ENCODE results near the gene PLCL1.

The PLCL1 gene

DNA sequence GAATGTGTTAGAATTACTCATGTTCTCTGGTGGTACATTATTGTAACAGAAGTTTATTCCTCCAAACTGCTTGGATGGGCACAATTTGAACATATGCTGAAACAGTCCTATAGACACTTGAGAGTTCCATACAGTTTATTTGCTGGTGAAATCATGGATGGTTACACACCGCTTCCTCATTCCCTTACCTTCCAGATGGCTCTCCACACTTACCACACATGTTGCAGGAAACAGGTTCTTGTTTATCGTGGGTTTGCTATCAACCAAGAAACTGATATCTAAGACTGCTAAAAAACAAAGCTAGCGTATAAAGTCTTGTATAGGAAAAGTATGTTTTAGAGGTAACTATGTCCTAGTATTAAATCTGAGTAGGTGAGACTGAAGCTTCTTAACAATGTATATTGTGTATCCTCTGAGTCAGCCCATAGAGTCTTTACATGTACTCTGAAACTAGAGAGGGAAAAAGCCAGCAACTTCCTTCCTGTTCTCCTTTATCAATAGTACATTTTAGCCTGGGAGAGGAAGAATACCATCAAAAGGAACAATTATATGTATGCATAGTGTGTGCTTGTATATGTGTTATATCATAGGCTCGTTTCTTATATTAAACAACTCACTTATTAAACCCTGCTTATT lies 313.1 kb downstream of the PLCL1 start:
- Histone ChIP-seq H3K9me3 (ENCODE audit: low read length) (no peaks in the 10 kb centered on the region), H3K9ac (ENCODE audit: low read length) (no peak overlapping the region), H3K27me3 (ENCODE audit: insufficient read depth, low read length) (no peaks in the 10 kb centered on the region), H3F3A (ENCODE audit: insufficient read depth, low read length) (no peaks in the 10 kb centered on the region), H3K27ac (ENCODE audit: low read depth, low read length, poor library complexity, severe bottlenecking) (no peak overlapping the region), H3K79me2 (ENCODE audit: insufficient read depth, low read length) (no peaks in the 10 kb centered on the region), H3K4me3 (ENCODE audit: low read depth, low read length, poor library complexity, severe bottlenecking) (no peak overlapping the region), H3K36me3 (ENCODE audit: insufficient read depth, low read length) (no peaks in the 10 kb centered on the region), H3K9me2 (ENCODE audit: low read depth, low read length) (no peaks in the 10 kb centered on the region), H3K4me1 (ENCODE audit: insufficient read depth, low read length, severe bottlenecking) (no peaks in the 10 kb centered on the region), H3K4me2 (ENCODE audit: low read length) (no peak overlapping the region), H2AFZ (ENCODE audit: low read length) (no peak overlapping the region), H4K20me1 (ENCODE audit: insufficient read depth, low read length) (no peaks in the 10 kb centered on the region)
- TF ChIP-seq EZH2 (IDR thresholded peaks at IDR 0.05; ENCODE audit: borderline replicate concordance, low read length), result no peak
- TF ChIP-seq, protein P1, sequence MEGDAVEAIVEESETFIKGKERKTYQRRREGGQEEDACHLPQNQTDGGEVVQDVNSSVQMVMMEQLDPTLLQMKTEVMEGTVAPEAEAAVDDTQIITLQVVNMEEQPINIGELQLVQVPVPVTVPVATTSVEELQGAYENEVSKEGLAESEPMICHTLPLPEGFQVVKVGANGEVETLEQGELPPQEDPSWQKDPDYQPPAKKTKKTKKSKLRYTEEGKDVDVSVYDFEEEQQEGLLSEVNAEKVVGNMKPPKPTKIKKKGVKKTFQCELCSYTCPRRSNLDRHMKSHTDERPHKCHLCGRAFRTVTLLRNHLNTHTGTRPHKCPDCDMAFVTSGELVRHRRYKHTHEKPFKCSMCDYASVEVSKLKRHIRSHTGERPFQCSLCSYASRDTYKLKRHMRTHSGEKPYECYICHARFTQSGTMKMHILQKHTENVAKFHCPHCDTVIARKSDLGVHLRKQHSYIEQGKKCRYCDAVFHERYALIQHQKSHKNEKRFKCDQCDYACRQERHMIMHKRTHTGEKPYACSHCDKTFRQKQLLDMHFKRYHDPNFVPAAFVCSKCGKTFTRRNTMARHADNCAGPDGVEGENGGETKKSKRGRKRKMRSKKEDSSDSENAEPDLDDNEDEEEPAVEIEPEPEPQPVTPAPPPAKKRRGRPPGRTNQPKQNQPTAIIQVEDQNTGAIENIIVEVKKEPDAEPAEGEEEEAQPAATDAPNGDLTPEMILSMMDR (IDR thresholded peaks at IDR 0.05; ENCODE audit: low read length), result no peak

DNA sequence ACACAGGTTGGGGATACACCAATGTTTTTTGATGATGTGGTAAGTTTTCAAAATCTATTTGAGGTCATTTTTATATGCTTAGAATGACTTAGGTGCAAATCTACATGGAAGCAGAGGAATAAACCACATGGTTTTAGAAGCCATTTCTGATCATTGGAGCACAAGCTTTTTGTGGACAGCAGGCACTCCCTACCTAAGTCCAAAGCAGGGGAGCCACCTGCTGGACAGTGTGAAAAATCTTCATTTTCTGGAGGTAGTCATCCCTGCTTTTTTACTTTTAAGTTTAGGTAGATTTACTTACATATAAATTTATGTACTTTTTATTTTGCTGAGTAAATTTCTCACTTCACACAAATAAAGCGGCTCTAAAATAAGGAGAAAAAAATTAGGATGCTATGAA lies 323.2 kb downstream of the PLCL1 start:
- Histone ChIP-seq H4K20me1 (ENCODE audit: insufficient read depth, low read length) (no peaks in the 10 kb centered on the region), H2AFZ (ENCODE audit: low read length) (no peak overlapping the region), H3K27ac (ENCODE audit: low read depth, low read length, poor library complexity, severe bottlenecking) (no peak overlapping the region), H3K4me2 (ENCODE audit: low read length) (no peak overlapping the region), H3K4me3 (ENCODE audit: low read depth, low read length, poor library complexity, severe bottlenecking) (no peak overlapping the region), H3K9me2 (ENCODE audit: low read depth, low read length) (no peaks in the 10 kb centered on the region), H3F3A (ENCODE audit: insufficient read depth, low read length) (no peaks in the 10 kb centered on the region), H3K36me3 (ENCODE audit: insufficient read depth, low read length) (no peaks in the 10 kb centered on the region), H3K27me3 (ENCODE audit: insufficient read depth, low read length) (no peaks in the 10 kb centered on the region), H3K4me1 (ENCODE audit: insufficient read depth, low read length, severe bottlenecking) (no peaks in the 10 kb centered on the region), H3K9ac (ENCODE audit: low read length) (no peak overlapping the region), H3K9me3 (ENCODE audit: low read length) (no peaks in the 10 kb centered on the region), H3K79me2 (ENCODE audit: insufficient read depth, low read length) (no peaks in the 10 kb centered on the region)
- TF ChIP-seq, protein P1 (IDR thresholded peaks at IDR 0.05; ENCODE audit: low read length), result peak; percentile 61
- TF ChIP-seq EZH2 (IDR thresholded peaks at IDR 0.05; ENCODE audit: borderline replicate concordance, low read length), result no peak

DNA sequence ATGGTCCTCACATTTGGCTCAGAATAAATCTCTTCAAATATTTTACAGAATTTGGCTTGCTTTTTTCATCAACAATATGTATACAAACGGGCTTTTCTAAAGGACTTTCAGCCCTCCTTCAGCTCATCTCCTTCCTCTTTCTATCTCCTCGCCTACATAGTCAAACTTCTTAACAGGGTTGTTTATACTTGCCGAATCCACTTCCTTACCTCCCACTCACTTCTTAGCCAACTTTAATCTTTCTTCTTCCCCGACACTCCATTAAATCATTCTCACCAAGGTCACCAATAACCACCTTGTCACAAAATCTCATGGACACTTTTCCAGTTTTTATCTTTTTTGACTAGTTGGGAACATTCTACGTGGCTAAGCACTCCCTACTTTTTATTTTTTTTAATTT lies 325.2 kb downstream of the PLCL1 start:
- no peaks in the 10 kb centered on the region for H3K4me1 ChIP-seq (ENCODE audit: insufficient read depth, low read length, severe bottlenecking)
- no peaks in the 10 kb centered on the region for H3K27me3 ChIP-seq (ENCODE audit: insufficient read depth, low read length)
- H4K20me1 ChIP-seq (ENCODE audit: insufficient read depth, low read length), result no peaks in the 10 kb centered on the region
- no peak overlapping the region for H3K9ac ChIP-seq (ENCODE audit: low read length)
- H3K9me3 ChIP-seq (ENCODE audit: low read length), result no peaks in the 10 kb centered on the region
- H3F3A ChIP-seq (ENCODE audit: insufficient read depth, low read length), result no peaks in the 10 kb centered on the region
- TF ChIP-seq, protein P1 (IDR thresholded peaks at IDR 0.05; ENCODE audit: low read length), result no peak
- TF ChIP-seq EZH2 (IDR thresholded peaks at IDR 0.05; ENCODE audit: borderline replicate concordance, low read length), result no peak
- no peak overlapping the region for H3K4me3 ChIP-seq (ENCODE audit: low read depth, low read length, poor library complexity, severe bottlenecking)
- no peaks in the 10 kb centered on the region for H3K79me2 ChIP-seq (ENCODE audit: insufficient read depth, low read length)
- no peak overlapping the region for H2AFZ ChIP-seq (ENCODE audit: low read length)
- no peak overlapping the region for H3K27ac ChIP-seq (ENCODE audit: low read depth, low read length, poor library complexity, severe bottlenecking)
- H3K4me2 ChIP-seq (ENCODE audit: low read length), result no peak overlapping the region
- H3K9me2 ChIP-seq (ENCODE audit: low read depth, low read length), result no peaks in the 10 kb centered on the region
- no peaks in the 10 kb centered on the region for H3K36me3 ChIP-seq (ENCODE audit: insufficient read depth, low read length)
